K562 (cell line): ENCODE results near the gene EEA1.
A peak's percentile ranks its signal among the peaks of the same experiment; 100 is the strongest.

Experiments used
- BHLHE40 ChIP-seq: IDR thresholded peaks from 2 replicates; pipeline ENCODE4 v1.6.1; 2011; ENCODE audit warnings: low read length, improper control_type of control experiment
- CBFA2T2 ChIP-seq: fragments of 450-650 bp; conservative IDR thresholded peaks from 2 replicates; pipeline ENCODE4 v1.6.1; 2017; ENCODE audit warnings: mild to moderate bottlenecking
- ELK1 ChIP-seq: sonication (generic); formaldehyde crosslinking; IDR thresholded peaks from 2 replicates; pipeline ENCODE4 v1.8.1; 2022; ENCODE audit warnings: missing genetic modification reagents
- EZH2 ChIP-seq: IDR thresholded peaks from 2 replicates; pipeline ENCODE4 v1.6.1; 2012; ENCODE audit warnings: low read depth, mild to moderate bottlenecking, inconsistent platforms, low read length, borderline replicate concordance
- MAX ChIP-seq: sonication (generic); formaldehyde crosslinking; IDR thresholded peaks from 2 replicates; pipeline ENCODE4 v1.9.0; 2022; ENCODE audit warnings: mild to moderate bottlenecking, missing genetic modification reagents
- RFX1 ChIP-seq: fragments of 450-650 bp; IDR thresholded peaks from 2 replicates; pipeline ENCODE4 v1.6.1; 2016; ENCODE audit warnings: mild to moderate bottlenecking, moderate library complexity
- SRSF7 ChIP-seq: fragments of 200-400 bp; formaldehyde crosslinking; optimal IDR thresholded peaks from 2 replicates; pipeline ENCODE3; 2017; ENCODE audit warnings: mild to moderate bottlenecking, low read depth, low read length
- ZBTB33 ChIP-seq: sonication (generic); formaldehyde crosslinking; IDR thresholded peaks from 2 replicates; pipeline ENCODE4 v1.8.1; 2023; ENCODE audit warnings: mild to moderate bottlenecking, missing genetic modification reagents
- ZNF24 ChIP-seq: fragments of 450-650 bp; IDR thresholded peaks from 2 replicates; pipeline ENCODE4 v1.6.1; 2016
- ZNF668 ChIP-seq: fragments of 250-450 bp; sonication (Bioruptor Pico); IDR thresholded peaks from 2 replicates; pipeline ENCODE4 v1.8.0; 2022; ENCODE audit warnings: mild to moderate bottlenecking, inconsistent platforms
- TF ChIP-seq, protein P1 (sequence below): fragments of 250-450 bp; sonication (Bioruptor Pico); IDR thresholded peaks from 2 replicates; pipeline ENCODE4 v1.4.0; 2020; ENCODE audit warnings: borderline replicate concordance
- TF ChIP-seq, protein P2 (sequence below): fragments of 450-650 bp; formaldehyde crosslinking; IDR thresholded peaks from 2 replicates; pipeline ENCODE4 v1.4.0; 2022; ENCODE audit warnings: missing genetic modification characterization
- TF ChIP-seq, protein P3 (sequence below): fragments of 250-450 bp; sonication (Bioruptor Pico); IDR thresholded peaks from 2 replicates; pipeline ENCODE4 v1.4.0; 2020; ENCODE audit warnings: mild to moderate bottlenecking, moderate library complexity

DNA sequence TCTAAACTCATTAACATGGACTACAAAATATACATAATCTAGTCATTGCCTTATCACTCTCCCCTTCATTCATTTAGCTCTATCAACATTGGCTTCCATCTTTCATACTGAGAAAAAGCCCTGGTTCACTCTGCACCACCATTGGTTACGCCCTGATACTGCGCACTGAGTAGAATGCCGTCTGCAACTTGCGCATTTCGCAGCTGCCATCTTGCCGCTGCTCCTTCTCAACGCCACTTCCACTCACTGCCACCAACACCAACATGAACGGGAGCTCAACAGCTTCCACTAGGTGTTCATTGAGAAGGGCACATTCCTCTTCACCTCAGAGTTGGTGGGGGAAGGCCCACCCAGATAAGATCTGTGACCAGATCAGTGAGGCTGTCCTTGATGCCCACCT, 71.3 kb downstream of the EEA1 start:
- TF ChIP-seq, protein P1, sequence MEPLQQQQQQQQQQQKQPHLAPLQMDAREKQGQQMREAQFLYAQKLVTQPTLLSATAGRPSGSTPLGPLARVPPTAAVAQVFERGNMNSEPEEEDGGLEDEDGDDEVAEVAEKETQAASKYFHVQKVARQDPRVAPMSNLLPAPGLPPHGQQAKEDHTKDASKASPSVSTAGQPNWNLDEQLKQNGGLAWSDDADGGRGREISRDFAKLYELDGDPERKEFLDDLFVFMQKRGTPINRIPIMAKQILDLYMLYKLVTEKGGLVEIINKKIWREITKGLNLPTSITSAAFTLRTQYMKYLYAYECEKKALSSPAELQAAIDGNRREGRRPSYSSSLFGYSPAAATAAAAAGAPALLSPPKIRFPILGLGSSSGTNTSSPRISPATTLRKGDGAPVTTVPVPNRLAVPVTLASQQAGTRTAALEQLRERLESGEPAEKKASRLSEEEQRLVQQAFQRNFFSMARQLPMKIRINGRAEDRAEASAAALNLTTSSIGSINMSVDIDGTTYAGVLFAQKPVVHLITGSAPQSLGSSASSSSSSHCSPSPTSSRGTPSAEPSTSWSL (CRISPR knock-in tag), result no peak
- TF ChIP-seq BHLHE40 (no peak), ZNF24 (no peak), ZBTB33 (CRISPR knock-in tag) (peak; percentile 85), SRSF7 (no peak), CBFA2T2 (no peak), RFX1 (no peak), EZH2 (no peak), MAX (CRISPR knock-in tag) (no peak), ZNF668 (CRISPR knock-in tag) (no peak), ELK1 (CRISPR knock-in tag) (no peak)
- TF ChIP-seq, protein P2, sequence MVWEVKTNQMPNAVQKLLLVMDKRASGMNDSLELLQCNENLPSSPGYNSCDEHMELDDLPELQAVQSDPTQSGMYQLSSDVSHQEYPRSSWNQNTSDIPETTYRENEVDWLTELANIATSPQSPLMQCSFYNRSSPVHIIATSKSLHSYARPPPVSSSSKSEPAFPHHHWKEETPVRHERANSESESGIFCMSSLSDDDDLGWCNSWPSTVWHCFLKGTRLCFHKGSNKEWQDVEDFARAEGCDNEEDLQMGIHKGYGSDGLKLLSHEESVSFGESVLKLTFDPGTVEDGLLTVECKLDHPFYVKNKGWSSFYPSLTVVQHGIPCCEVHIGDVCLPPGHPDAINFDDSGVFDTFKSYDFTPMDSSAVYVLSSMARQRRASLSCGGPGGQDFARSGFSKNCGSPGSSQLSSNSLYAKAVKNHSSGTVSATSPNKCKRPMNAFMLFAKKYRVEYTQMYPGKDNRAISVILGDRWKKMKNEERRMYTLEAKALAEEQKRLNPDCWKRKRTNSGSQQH (CRISPR knock-in tag), result no peak
- TF ChIP-seq, protein P3, sequence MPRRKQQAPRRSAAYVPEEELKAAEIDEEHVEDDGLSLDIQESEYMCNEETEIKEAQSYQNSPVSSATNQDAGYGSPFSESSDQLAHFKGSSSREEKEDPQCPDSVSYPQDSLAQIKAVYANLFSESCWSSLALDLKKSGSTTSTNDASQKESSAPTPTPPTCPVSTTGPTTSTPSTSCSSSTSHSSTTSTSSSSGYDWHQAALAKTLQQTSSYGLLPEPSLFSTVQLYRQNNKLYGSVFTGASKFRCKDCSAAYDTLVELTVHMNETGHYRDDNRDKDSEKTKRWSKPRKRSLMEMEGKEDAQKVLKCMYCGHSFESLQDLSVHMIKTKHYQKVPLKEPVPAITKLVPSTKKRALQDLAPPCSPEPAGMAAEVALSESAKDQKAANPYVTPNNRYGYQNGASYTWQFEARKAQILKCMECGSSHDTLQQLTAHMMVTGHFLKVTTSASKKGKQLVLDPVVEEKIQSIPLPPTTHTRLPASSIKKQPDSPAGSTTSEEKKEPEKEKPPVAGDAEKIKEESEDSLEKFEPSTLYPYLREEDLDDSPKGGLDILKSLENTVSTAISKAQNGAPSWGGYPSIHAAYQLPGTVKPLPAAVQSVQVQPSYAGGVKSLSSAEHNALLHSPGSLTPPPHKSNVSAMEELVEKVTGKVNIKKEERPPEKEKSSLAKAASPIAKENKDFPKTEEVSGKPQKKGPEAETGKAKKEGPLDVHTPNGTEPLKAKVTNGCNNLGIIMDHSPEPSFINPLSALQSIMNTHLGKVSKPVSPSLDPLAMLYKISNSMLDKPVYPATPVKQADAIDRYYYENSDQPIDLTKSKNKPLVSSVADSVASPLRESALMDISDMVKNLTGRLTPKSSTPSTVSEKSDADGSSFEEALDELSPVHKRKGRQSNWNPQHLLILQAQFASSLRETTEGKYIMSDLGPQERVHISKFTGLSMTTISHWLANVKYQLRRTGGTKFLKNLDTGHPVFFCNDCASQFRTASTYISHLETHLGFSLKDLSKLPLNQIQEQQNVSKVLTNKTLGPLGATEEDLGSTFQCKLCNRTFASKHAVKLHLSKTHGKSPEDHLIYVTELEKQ, result no peak
